NCI-H69 (cell line): Measurements from ENCODE around the gene LAMA3.

Source experiments
- DNase-seq: peaks from one replicate; lab custom pipeline; 2025; lab: John Stamatoyannopoulos, UW

The LAMA3 gene

GRCh38 chr18:23938043-23938756 lies 248.9 kb downstream of the LAMA3 start:
- no peak for DNase-seq

GRCh38 chr18:23938901-23939341 lies 249.7 kb downstream of the LAMA3 start:
- DNase-seq = no peak

GRCh38 chr18:23939366-23939765 lies 250.1 kb downstream of the LAMA3 start:
- DNase-seq = no peak

GRCh38 chr18:23939896-23940295 lies 250.6 kb downstream of the LAMA3 start:
- DNase-seq = no peak

GRCh38 chr18:23941791-23942190 lies 252.5 kb downstream of the LAMA3 start:
- no peak for DNase-seq

- DNase-seq = no peak
Measured at GRCh38 chr18:23943104-23943503, 253.9 kb downstream of the LAMA3 start.

GRCh38 chr18:23943903-23944624 lies 254.8 kb downstream of the LAMA3 start:
- DNase-seq = no peak

- DNase-seq = no peak
Measured at GRCh38 chr18:23945416-23946079, 256.3 kb downstream of the LAMA3 start.

GRCh38 chr18:23949863-23950262 lies 260.6 kb downstream of the LAMA3 start:
- no peak for DNase-seq

- DNase-seq = no peak
Measured at GRCh38 chr18:23950644-23951043, 261.4 kb downstream of the LAMA3 start.

GRCh38 chr18:23951206-23951605 lies 262.0 kb downstream of the LAMA3 start:
- no peak for DNase-seq

GRCh38 chr18:23953984-23954383 lies 264.7 kb downstream of the LAMA3 start:
- DNase-seq = no peak

GRCh38 chr18:23956483-23956882 lies 267.2 kb downstream of the LAMA3 start:
- DNase-seq = no peak

GRCh38 chr18:23958036-23958435 lies 268.8 kb downstream of the LAMA3 start:
- no peak for DNase-seq

GRCh38 chr18:23963443-23964165 lies 274.4 kb downstream of the LAMA3 start:
- peak; percentile 97 for DNase-seq

- peak; percentile 81 for DNase-seq
Measured at GRCh38 chr18:23964282-23965238, 275.3 kb downstream of the LAMA3 start.

- peak; percentile 75 for DNase-seq
Measured at GRCh38 chr18:23966909-23967308, 277.7 kb downstream of the LAMA3 start.

GRCh38 chr18:23967321-23968089 lies 278.3 kb downstream of the LAMA3 start:
- peak; percentile 80 for DNase-seq

GRCh38 chr18:23968638-23969604 lies 279.7 kb downstream of the LAMA3 start:
- peak; percentile 81 for DNase-seq
